Measurements from ENCODE around the gene MPZL2. TPM values are rescaled to one million over a fixed set of nuclear protein-coding genes. Genes with fewer than 3 reads are reported as not detected.

MPZL2 gene
- 1.9 and 2.3 TPM in 2 replicates for total RNA-seq (ENCODE audit: low replicate concordance)

DNA sequence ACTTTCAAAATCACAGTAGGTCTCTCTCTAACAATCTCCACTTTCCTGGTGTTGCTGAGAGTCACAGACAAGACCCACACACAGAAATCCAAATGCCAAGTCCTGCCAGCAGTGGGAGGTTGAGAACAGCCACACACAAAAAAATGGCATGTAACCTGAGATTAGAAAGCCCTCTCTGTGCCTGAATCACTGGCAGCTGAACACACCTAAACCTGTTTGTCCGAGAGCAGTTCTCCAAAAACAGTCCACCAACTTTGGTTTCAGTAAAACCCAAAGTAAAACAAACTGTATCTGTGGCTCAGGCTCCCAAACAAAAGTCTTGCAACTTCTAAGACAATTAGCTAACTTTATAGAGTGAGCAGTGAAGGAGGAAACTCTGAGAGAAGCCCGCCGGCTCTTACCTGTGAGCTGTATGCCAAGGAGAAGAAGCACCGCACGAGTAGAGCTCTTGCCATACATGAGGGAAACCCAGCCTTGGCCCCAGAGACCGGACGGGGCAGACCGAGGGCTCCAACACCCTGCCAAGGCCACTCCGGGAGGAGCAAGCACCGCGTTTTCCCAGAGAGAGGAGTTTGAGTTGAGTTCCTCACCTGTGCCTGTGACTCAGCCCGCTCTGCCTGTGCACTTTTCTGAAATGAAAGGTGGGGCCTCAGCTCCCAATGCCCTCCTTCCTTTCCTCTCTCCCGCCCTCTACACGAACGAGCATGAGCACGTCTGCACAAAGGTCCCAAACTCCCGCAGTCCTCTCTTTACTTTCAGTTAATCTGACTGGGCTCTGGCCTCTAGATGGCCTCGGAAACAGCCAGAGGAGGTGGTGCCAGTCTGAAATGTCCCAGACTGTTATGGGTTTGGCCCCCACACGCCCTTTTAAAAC lies at the start of gene MPZL2:
Gene MPZL2, minus strand, starts transcription at position 603 of the 874 bp plus-strand sequence. Its CDS starts 144 bp downstream, at position 459.
- Mint-ChIP-seq H3K27me3 (ENCODE audit: insufficient read depth, low read depth) (peaks cover 8% of the 10 kb centered on the region), H3K27ac (no peak within 1 kb of the TSS), H3K9me3 (no peaks in the 10 kb centered on the region), H3K36me3 (no peaks in the 10 kb centered on the region), H3K4me3 (no peak within 1 kb of the TSS), H3K4me1 (peaks cover 23% of the 10 kb centered on the region)
- TF ChIP-seq, protein P1, sequence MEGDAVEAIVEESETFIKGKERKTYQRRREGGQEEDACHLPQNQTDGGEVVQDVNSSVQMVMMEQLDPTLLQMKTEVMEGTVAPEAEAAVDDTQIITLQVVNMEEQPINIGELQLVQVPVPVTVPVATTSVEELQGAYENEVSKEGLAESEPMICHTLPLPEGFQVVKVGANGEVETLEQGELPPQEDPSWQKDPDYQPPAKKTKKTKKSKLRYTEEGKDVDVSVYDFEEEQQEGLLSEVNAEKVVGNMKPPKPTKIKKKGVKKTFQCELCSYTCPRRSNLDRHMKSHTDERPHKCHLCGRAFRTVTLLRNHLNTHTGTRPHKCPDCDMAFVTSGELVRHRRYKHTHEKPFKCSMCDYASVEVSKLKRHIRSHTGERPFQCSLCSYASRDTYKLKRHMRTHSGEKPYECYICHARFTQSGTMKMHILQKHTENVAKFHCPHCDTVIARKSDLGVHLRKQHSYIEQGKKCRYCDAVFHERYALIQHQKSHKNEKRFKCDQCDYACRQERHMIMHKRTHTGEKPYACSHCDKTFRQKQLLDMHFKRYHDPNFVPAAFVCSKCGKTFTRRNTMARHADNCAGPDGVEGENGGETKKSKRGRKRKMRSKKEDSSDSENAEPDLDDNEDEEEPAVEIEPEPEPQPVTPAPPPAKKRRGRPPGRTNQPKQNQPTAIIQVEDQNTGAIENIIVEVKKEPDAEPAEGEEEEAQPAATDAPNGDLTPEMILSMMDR (IDR thresholded peaks at IDR 0.05), result no peak
- TF ChIP-seq EZH2 (IDR thresholded peaks at IDR 0.05) (peak; percentile 55), EZH2phosphoT487 (IDR thresholded peaks at IDR 0.05) (no peak)
- H3K9me3 ChIP-seq (ENCODE audit: low read depth), result no peaks in the 10 kb centered on the region
- peaks cover 19% of the 10 kb centered on the region for H3F3A ChIP-seq (ENCODE audit: low read depth)
- no peak within 1 kb of the TSS for H3K27ac ChIP-seq
- DNase-seq (ENCODE audit: low spot score), result peak; percentile 63
- peaks cover 90% of the 10 kb centered on the region for H3K27me3 ChIP-seq
- no peaks in the 10 kb centered on the region for H3K79me2 ChIP-seq (ENCODE audit: low read depth)
- H3K36me3 ChIP-seq, result no peaks in the 10 kb centered on the region
- no peak within 1 kb of the TSS for H3K9ac ChIP-seq
- H4K20me1 ChIP-seq (ENCODE audit: low read depth), result no peaks in the 10 kb centered on the region
- H2AFZ ChIP-seq (replicated peaks), result peak within 1 kb of the TSS; percentile 84
- peak within 1 kb of the TSS; percentile 22 for H3K4me3 ChIP-seq
- peak within 1 kb of the TSS; percentile 72 for H3K4me2 ChIP-seq
- peaks cover 23% of the 10 kb centered on the region for H3K4me1 ChIP-seq

DNA sequence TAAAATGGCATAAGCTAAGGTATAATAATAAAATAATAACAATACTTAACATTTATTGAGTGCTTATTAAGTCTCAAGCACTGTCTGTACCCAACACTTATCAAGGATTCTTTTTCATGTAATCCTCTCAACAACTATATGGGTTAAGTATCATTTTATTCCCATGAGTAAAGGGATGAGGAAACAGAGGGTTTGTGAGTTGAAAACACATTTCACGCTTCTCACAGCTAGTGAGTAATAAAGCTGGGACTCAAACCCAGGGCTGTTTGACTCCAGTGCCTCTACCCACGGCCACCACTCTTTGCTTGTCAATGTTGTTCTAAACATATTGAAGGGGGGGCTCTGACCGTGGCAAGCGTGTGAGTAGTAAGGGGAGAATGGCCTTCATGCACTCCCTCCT lies 49.1 kb upstream of the MPZL2 start:
- Histone ChIP-seq H2AFZ (replicated peaks) (no peak overlapping the region), H3K36me3 (no peaks in the 10 kb centered on the region), H3K4me3 (no peak overlapping the region), H3K27ac (no peak overlapping the region), H3K4me1 (peaks cover 25% of the 10 kb centered on the region), H3K9me3 (ENCODE audit: low read depth) (no peaks in the 10 kb centered on the region), H3K9ac (no peak overlapping the region), H4K20me1 (ENCODE audit: low read depth) (no peaks in the 10 kb centered on the region), H3K27me3 (no peaks in the 10 kb centered on the region), H3K4me2 (no peak overlapping the region), H3K79me2 (ENCODE audit: low read depth) (no peaks in the 10 kb centered on the region), H3F3A (ENCODE audit: low read depth) (peaks cover 24% of the 10 kb centered on the region)
- Mint-ChIP-seq H3K9me3 (peaks cover 4% of the 10 kb centered on the region), H3K27ac (no peak overlapping the region), H3K27me3 (ENCODE audit: insufficient read depth, low read depth) (peaks cover 11% of the 10 kb centered on the region), H3K4me3 (no peak overlapping the region), H3K36me3 (no peaks in the 10 kb centered on the region), H3K4me1 (peaks cover 29% of the 10 kb centered on the region)
- no peak for DNase-seq (ENCODE audit: low spot score)
- TF ChIP-seq, protein P1 (IDR thresholded peaks at IDR 0.05), result no peak
- TF ChIP-seq EZH2 (IDR thresholded peaks at IDR 0.05) (no peak), EZH2phosphoT487 (IDR thresholded peaks at IDR 0.05) (no peak)

DNA sequence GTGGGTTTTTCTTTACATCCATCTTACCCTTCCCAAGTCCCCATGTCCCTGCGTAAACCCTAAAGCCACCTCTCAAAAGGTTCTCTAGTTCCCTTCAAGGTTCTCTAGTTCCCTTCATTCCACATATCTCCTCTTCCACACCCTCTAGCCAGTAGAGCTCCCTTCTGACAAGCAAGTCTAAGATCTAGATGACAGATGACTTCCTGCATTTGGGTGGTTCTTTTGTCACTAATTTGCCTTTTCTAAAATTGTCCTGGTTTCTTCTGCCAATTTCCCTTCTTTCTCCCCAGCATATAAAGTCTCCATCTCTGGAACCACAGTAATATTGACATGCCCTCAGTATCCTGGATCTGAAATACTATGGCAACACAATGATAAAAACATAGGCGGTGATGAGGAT lies 48.2 kb upstream of the MPZL2 start:
- Mint-ChIP-seq H3K36me3 (no peaks in the 10 kb centered on the region), H3K4me1 (peaks cover 29% of the 10 kb centered on the region), H3K9me3 (peaks cover 4% of the 10 kb centered on the region), H3K27ac (no peak overlapping the region), H3K4me3 (no peak overlapping the region), H3K27me3 (ENCODE audit: insufficient read depth, low read depth) (peaks cover 12% of the 10 kb centered on the region)
- no peaks in the 10 kb centered on the region for H3K9me3 ChIP-seq (ENCODE audit: low read depth)
- no peak overlapping the region for H3K9ac ChIP-seq
- H3K4me3 ChIP-seq, result no peak overlapping the region
- no peaks in the 10 kb centered on the region for H3K36me3 ChIP-seq
- DNase-seq (ENCODE audit: low spot score), result no peak
- H4K20me1 ChIP-seq (ENCODE audit: low read depth), result no peaks in the 10 kb centered on the region
- H3K79me2 ChIP-seq (ENCODE audit: low read depth), result no peaks in the 10 kb centered on the region
- H3K4me1 ChIP-seq, result peaks cover 25% of the 10 kb centered on the region
- no peak overlapping the region for H2AFZ ChIP-seq (replicated peaks)
- TF ChIP-seq EZH2phosphoT487 (IDR thresholded peaks at IDR 0.05), result no peak
- TF ChIP-seq, protein P1 (IDR thresholded peaks at IDR 0.05), result no peak
- H3K4me2 ChIP-seq, result no peak overlapping the region
- H3K27ac ChIP-seq, result no peak overlapping the region
- peaks cover 24% of the 10 kb centered on the region for H3F3A ChIP-seq (ENCODE audit: low read depth)
- H3K27me3 ChIP-seq, result no peaks in the 10 kb centered on the region

Measured in neural progenitor cell (in vitro differentiated cells).